ENCODE measurements around the gene FHOD3. TPM values are rescaled to one million over a fixed set of nuclear protein-coding genes. Genes with fewer than 3 reads are reported as not detected.

The FHOD3 gene
- total RNA-seq, 2 experiments from 2014 or later, result not detected

DNA sequence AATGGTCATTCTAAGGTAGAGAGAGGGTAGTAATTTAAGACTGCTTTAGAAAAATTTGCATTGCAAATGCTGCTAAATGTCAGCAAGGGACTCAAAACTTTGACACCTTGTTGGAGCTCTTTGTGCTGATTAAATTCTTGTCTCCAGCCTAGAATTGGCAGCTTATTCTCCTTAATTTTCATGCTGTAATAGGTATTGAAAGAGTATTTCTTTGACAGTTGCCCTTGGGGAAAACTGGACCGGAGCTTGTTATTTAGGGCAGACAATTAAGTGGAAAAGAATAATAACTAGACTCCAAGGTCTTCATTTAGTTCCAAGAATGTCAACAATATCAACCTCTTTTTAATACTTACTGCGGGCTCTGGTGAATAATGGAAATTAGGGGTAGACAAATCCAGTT is 267.3 kb downstream of the FHOD3 start:
- Mint-ChIP-seq H3K4me1 (ENCODE audit: low read depth) (no peaks in the 10 kb centered on the region), H3K27me3 (peaks cover 19% of the 10 kb centered on the region), H3K9me3 (no peaks in the 10 kb centered on the region), H3K27ac (no peak overlapping the region), H3K4me3 (no peak overlapping the region), H3K36me3 (no peaks in the 10 kb centered on the region)
- intact Hi-C loops (cut with micrococcal nuclease), result no loop called here
- DNase-seq, result no peak
- CTCF ChIA-PET, result no interaction called here
- POLR2A ChIA-PET, result no interaction called here

DNA sequence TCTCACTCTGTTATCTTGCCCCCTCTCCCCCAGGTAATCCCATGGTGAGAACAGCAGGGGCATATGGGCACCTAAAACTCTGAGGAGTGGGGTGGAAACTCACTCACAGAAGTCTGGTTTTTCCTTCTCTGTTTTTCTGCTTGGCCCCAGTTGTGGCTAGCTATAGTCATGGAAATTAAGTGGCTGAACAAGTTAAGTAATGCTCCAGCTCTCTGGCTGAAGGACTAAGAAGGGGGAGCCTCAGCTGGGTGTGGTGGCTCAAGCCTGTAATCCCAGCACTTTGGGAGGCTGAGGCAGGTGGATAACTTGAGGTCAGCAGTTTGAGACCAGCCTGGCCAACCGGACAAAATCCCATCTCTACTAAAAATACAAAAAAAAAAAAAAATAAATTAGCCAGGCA is 270.3 kb downstream of the FHOD3 start:
- Mint-ChIP-seq H3K4me3 (no peak overlapping the region), H3K4me1 (ENCODE audit: low read depth) (no peaks in the 10 kb centered on the region), H3K36me3 (no peaks in the 10 kb centered on the region), H3K27ac (no peak overlapping the region), H3K27me3 (peaks cover 17% of the 10 kb centered on the region), H3K9me3 (no peaks in the 10 kb centered on the region)
- POLR2A ChIA-PET, result no interaction called here
- CTCF ChIA-PET, result no interaction called here
- intact Hi-C loops (cut with micrococcal nuclease), result no loop called here
- no peak for DNase-seq

GRCh38 chr18:36568487-36568886 is 271.0 kb downstream of the FHOD3 start:
- Mint-ChIP-seq H3K36me3 (no peaks in the 10 kb centered on the region), H3K27ac (no peak overlapping the region), H3K4me3 (no peak overlapping the region), H3K9me3 (no peaks in the 10 kb centered on the region), H3K4me1 (ENCODE audit: low read depth) (no peaks in the 10 kb centered on the region), H3K27me3 (peaks cover 17% of the 10 kb centered on the region)
- CTCF ChIA-PET, result no interaction called here
- no peak for DNase-seq
- POLR2A ChIA-PET, result no interaction called here
- intact Hi-C loops (cut with micrococcal nuclease), result no loop called here

DNA sequence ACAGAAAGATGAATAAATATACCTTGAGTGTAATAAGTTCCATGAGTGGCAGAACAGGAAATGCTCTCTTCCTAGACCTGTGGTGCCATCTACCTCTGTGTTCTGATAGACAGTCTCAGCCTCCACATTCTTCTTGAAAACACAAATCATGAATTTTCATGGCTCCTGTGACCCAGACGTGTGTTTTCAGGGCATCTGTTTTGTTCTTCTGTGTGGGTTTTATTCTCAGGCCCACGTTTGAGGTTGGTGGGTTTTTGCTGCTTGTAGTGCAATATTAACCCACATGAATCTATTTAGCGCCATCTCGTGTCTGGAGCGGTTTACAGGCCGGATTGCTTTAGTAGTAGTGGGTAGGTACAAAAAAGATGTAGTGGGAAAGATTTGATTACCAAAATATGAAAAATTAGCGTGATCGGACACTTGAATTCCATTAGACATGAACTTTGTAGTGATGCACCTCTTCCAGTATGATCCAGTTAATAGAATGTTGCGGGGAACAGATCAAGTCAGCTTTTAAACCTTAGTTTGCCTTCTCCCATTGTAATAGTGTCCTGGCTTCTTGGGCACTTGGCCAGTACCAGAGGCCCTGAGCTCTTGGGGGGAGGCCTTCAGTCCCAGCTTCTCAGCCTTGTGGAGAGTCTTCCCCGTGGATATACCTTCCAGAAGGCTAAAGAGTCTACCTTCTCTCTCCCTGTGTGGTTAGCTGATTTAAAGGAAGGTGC is 274.8 kb downstream of the FHOD3 start:
- CTCF ChIA-PET, result interaction anchor here (1.4 kb wide), 1 partner anchor 554 kb away, joined by 4 read pairs; no protein-coding TSS in a partner anchor
- no peaks in the 10 kb centered on the region for H3K4me1 Mint-ChIP-seq (ENCODE audit: low read depth)
- no peaks in the 10 kb centered on the region for H3K36me3 Mint-ChIP-seq
- H3K27ac Mint-ChIP-seq, result no peak overlapping the region
- POLR2A ChIA-PET, result no interaction called here
- intact Hi-C loops (cut with micrococcal nuclease), result loop anchor here (1.0 to 5.0 kb wide), 3 partner anchors 476 to 815 kb away; no protein-coding TSS in a partner anchor
- peaks cover 1% of the 10 kb centered on the region for H3K27me3 Mint-ChIP-seq
- no peaks in the 10 kb centered on the region for H3K9me3 Mint-ChIP-seq
- peak; percentile 28 for DNase-seq
- no peak overlapping the region for H3K4me3 Mint-ChIP-seq

GRCh38 chr18:36576339-36576738 is 278.8 kb downstream of the FHOD3 start:
- H3K4me1 Mint-ChIP-seq (ENCODE audit: low read depth), result no peaks in the 10 kb centered on the region
- intact Hi-C loops (cut with micrococcal nuclease), result no loop called here
- no peak overlapping the region for H3K4me3 Mint-ChIP-seq
- H3K27ac Mint-ChIP-seq, result no peak overlapping the region
- ChIA-PET POLR2A (no interaction called here), CTCF (interaction anchor here (0.7 kb wide), 1 partner anchor 205 kb away, joined by 4 read pairs; no protein-coding TSS in a partner anchor)
- DNase-seq, result no peak
- no peaks in the 10 kb centered on the region for H3K27me3 Mint-ChIP-seq
- no peaks in the 10 kb centered on the region for H3K9me3 Mint-ChIP-seq
- no peaks in the 10 kb centered on the region for H3K36me3 Mint-ChIP-seq

- DNase-seq, result no peak
- Mint-ChIP-seq H3K9me3 (no peaks in the 10 kb centered on the region), H3K4me1 (ENCODE audit: low read depth) (no peaks in the 10 kb centered on the region), H3K27me3 (peaks cover 1% of the 10 kb centered on the region), H3K36me3 (no peaks in the 10 kb centered on the region), H3K4me3 (no peak overlapping the region), H3K27ac (no peak overlapping the region)
- ChIA-PET POLR2A (no interaction called here), CTCF (no interaction called here)
- intact Hi-C loops (cut with micrococcal nuclease), result no loop called here
Observed at GRCh38 chr18:36578871-36579710, 281.6 kb downstream of the FHOD3 start.

DNA sequence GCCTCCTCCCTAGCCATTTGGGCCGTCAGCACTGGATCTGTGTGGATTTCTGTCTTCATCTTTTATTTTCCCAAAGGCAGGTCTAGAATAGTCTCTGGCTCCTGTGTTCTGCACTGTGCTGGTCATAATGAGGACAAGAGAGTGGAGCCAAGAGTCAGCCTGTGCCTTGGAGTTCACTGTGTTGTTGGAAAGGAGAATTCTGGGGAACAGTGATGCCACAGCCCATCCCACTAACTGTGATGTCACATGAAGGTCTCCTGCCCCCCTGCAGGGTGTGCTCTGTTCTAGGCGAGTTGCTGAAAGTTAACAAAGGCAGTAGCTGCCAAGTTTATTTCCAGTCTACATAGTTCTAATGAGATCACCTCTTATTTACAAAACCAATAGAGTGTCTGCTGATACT is 282.8 kb downstream of the FHOD3 start:
- H3K27ac Mint-ChIP-seq, result no peak overlapping the region
- no peak overlapping the region for H3K4me3 Mint-ChIP-seq
- H3K4me1 Mint-ChIP-seq (ENCODE audit: low read depth), result no peaks in the 10 kb centered on the region
- H3K9me3 Mint-ChIP-seq, result no peaks in the 10 kb centered on the region
- ChIA-PET POLR2A (no interaction called here), CTCF (no interaction called here)
- no peaks in the 10 kb centered on the region for H3K36me3 Mint-ChIP-seq
- no peak for DNase-seq
- intact Hi-C loops (cut with micrococcal nuclease), result no loop called here
- peaks cover 2% of the 10 kb centered on the region for H3K27me3 Mint-ChIP-seq

GRCh38 chr18:36580874-36581750 is 283.6 kb downstream of the FHOD3 start:
- Mint-ChIP-seq H3K36me3 (no peaks in the 10 kb centered on the region), H3K9me3 (no peaks in the 10 kb centered on the region), H3K27ac (no peak overlapping the region), H3K4me3 (no peak overlapping the region), H3K4me1 (ENCODE audit: low read depth) (no peaks in the 10 kb centered on the region), H3K27me3 (peaks cover 2% of the 10 kb centered on the region)
- no peak for DNase-seq
- CTCF ChIA-PET, result no interaction called here
- POLR2A ChIA-PET, result no interaction called here
- intact Hi-C loops (cut with micrococcal nuclease), result no loop called here

GRCh38 chr18:36582988-36583745 is 285.7 kb downstream of the FHOD3 start:
- Mint-ChIP-seq H3K4me3 (no peak overlapping the region), H3K9me3 (no peaks in the 10 kb centered on the region), H3K27me3 (peaks cover 2% of the 10 kb centered on the region), H3K4me1 (ENCODE audit: low read depth) (no peaks in the 10 kb centered on the region), H3K27ac (no peak overlapping the region), H3K36me3 (no peaks in the 10 kb centered on the region)
- no peak for DNase-seq
- intact Hi-C loops (cut with micrococcal nuclease), result no loop called here
- POLR2A ChIA-PET, result no interaction called here
- CTCF ChIA-PET, result no interaction called here

DNA sequence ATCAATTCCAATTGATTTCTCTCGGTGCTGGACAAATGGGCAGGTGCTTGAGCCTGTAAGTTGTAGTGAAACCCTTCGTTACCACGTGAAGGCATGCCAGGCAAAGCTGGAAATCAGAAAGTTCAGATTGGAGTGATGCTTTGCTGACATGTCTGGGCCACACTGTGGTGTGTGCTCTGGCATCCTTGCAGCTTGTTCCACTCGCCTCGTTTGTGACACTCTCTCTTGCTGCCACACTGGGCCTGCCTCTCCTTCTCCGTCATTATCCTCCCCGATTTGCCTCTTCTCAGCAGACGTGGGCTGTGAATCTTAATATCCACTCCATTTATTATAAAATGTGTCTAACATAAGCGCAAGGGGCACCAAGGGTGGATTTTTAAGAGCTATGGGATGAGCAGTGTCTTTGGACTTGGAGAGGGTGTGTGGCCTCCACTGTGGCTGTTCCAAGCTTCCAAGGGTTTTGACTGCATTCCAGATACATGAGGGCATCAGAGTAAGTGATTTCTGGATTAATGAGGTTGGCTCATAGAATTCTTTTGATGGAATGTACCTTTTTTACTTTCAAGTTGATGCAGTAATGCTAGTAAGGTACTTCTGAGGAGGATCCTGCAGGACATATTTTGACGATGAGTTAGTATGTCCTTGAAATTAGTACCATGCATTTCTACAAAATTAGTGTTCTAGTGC is 292.5 kb downstream of the FHOD3 start:
- H3K4me3 Mint-ChIP-seq, result no peak overlapping the region
- H3K9me3 Mint-ChIP-seq, result no peaks in the 10 kb centered on the region
- ChIA-PET CTCF (no interaction called here), POLR2A (no interaction called here)
- no peak for DNase-seq
- intact Hi-C loops (cut with micrococcal nuclease), result no loop called here
- H3K4me1 Mint-ChIP-seq (ENCODE audit: low read depth), result no peaks in the 10 kb centered on the region
- H3K27me3 Mint-ChIP-seq, result no peaks in the 10 kb centered on the region
- no peak overlapping the region for H3K27ac Mint-ChIP-seq
- no peaks in the 10 kb centered on the region for H3K36me3 Mint-ChIP-seq

GRCh38 chr18:36590621-36591580 is 293.4 kb downstream of the FHOD3 start:
- DNase-seq, result no peak
- intact Hi-C loops (cut with micrococcal nuclease), result no loop called here
- Mint-ChIP-seq H3K36me3 (no peaks in the 10 kb centered on the region), H3K27ac (no peak overlapping the region), H3K27me3 (no peaks in the 10 kb centered on the region), H3K9me3 (no peaks in the 10 kb centered on the region), H3K4me3 (no peak overlapping the region), H3K4me1 (ENCODE audit: low read depth) (no peaks in the 10 kb centered on the region)
- CTCF ChIA-PET, result no interaction called here
- POLR2A ChIA-PET, result no interaction called here
